H1 (cell line): Measurements from ENCODE around the gene ITGA8. TPM values are rescaled to one million over a fixed set of nuclear protein-coding genes. Genes with fewer than 3 reads are reported as not detected.

Experiments used
- CTCF ChIA-PET: fragments of 300-600 bp; sonication (Branson Sonifier 250); formaldehyde crosslinking; loops from one replicate; lab custom pipeline; 2021; ENCODE audit not compliant: partially characterized antibody; lab: Charles Lee
- POLR2A ChIA-PET: fragments of 300-600 bp; sonication (Branson Sonifier 250); formaldehyde crosslinking; loops from one replicate; lab custom pipeline; 2021; ENCODE audit warnings: inconsistent platforms; ENCODE audit not compliant: partially characterized antibody; lab: Charles Lee
- DNase-seq, 2 experiments: peaks; one replicate each; pipeline versions ENCODE4 v3.0.0 to v3.0.0-alpha.2; 2010 to 2022; ENCODE audit warnings: low spot score in 2 of 2, low read depth in 1 of 2, mixed read lengths in 1 of 2
- FAIRE-seq: peaks from 2 replicates; lab custom pipeline; 2011; peaks lifted over from hg19 to GRCh38; lab: Jason Lieb, UNC
- H2AFZ ChIP-seq: 2 replicates; pipeline ENCODE4 v1.8.1; 2012; ENCODE audit warnings: low read length, inconsistent platforms
- H2AK5ac ChIP-seq: 2 replicates; pipeline ENCODE4 v1.6.1; 2013; ENCODE audit warnings: low read depth, low read length
- H2BK120ac ChIP-seq: replicated peaks from 2 replicates; pipeline ENCODE3; 2013; ENCODE audit warnings: low read depth, low read length, inconsistent platforms
- H2BK12ac ChIP-seq: 2 replicates; pipeline ENCODE4 v1.6.1; 2013; ENCODE audit warnings: low read depth, low read length
- H2BK15ac ChIP-seq: 2 replicates; pipeline ENCODE4 v1.6.1; 2013; ENCODE audit warnings: low read length
- H2BK20ac ChIP-seq: 2 replicates; pipeline ENCODE4 v1.6.1; 2013; ENCODE audit warnings: low read length
- H2BK5ac ChIP-seq: 2 replicates; pipeline ENCODE4 v1.6.1; 2013; ENCODE audit warnings: low read depth, low read length
- H3K14ac ChIP-seq: 2 replicates; pipeline ENCODE4 v1.6.1; 2013; ENCODE audit warnings: inconsistent platforms; ENCODE audit not compliant: insufficient read length
- H3K18ac ChIP-seq: 2 replicates; pipeline ENCODE4 v1.6.1; 2013; ENCODE audit warnings: low read length; ENCODE audit errors: extremely low read depth
- H3K23ac ChIP-seq: 2 replicates; pipeline ENCODE4 v1.6.1; 2013; ENCODE audit warnings: inconsistent platforms; ENCODE audit not compliant: insufficient read length
- H3K23me2 ChIP-seq: 2 replicates; pipeline ENCODE4 v1.6.1; 2013; ENCODE audit warnings: low read depth, low read length
- H3K27ac ChIP-seq: 2 replicates; pipeline ENCODE4 v1.6.1; 2011; ENCODE audit warnings: low read depth, low read length, inconsistent platforms
- H3K27me3 ChIP-seq, 4 experiments: replicated peaks in 1 of 4; 1 replicate in 1 of 4; 2 replicates in 3 of 4; pipeline versions ENCODE4 v1.6.1 to v1.8.1; 2011 to 2013; ENCODE audit warnings: low read length in 3 of 4, mild to moderate bottlenecking in 3 of 4, inconsistent platforms in 2 of 4, mixed read lengths in 2 of 4, moderate library complexity in 1 of 4; ENCODE audit not compliant: control insufficient read depth in 3 of 4, insufficient read depth in 3 of 4; ENCODE audit errors: extremely low read depth in 1 of 4
- H3K36me3 ChIP-seq, 4 experiments: 2 replicates each; pipeline versions ENCODE4 v1.6.1 to v1.8.1; 2011 to 2013; ENCODE audit warnings: mild to moderate bottlenecking in 4 of 4, low read length in 3 of 4, moderate library complexity in 2 of 4, control low read depth in 1 of 4, inconsistent platforms in 1 of 4; ENCODE audit not compliant: insufficient read depth in 4 of 4, control insufficient read depth in 2 of 4
- H3K4ac ChIP-seq: replicated peaks from 2 replicates; pipeline ENCODE3; 2013; ENCODE audit warnings: low read length, low read depth, mixed read lengths, inconsistent platforms; ENCODE audit not compliant: insufficient read length
- H3K4me1 ChIP-seq, 4 experiments: replicated peaks in 1 of 4; 1 replicate in 1 of 4; 2 replicates in 3 of 4; pipeline versions ENCODE4 v1.6.1 to v1.8.1; 2011 to 2013; ENCODE audit warnings: low read length in 3 of 4, inconsistent platforms in 2 of 4, mixed read lengths in 1 of 4; ENCODE audit not compliant: insufficient read depth in 4 of 4, control insufficient read depth in 3 of 4
- H3K4me2 ChIP-seq, 2 experiments: 2 replicates each; pipeline versions ENCODE4 v1.6.1 to v1.8.1; 2011 to 2013; ENCODE audit warnings: low read depth in 2 of 2, low read length in 2 of 2, control low read depth in 1 of 2, inconsistent platforms in 1 of 2, mild to moderate bottlenecking in 1 of 2; ENCODE audit not compliant: insufficient read depth in 1 of 2
- H3K4me3 ChIP-seq, 4 experiments: fragments of 200-600, 300-600 bp in 1 of 4; sonication (generic), shearing (Covaris generic), sonication (Bioruptor Twin) in 1 of 4; 2 replicates each; pipeline versions ENCODE4 v1.5.1 to v1.8.1; 2011 to 2016; ENCODE audit warnings: low read length in 4 of 4, low read depth in 3 of 4, control low read depth in 2 of 4, inconsistent platforms in 2 of 4, mild to moderate bottlenecking in 2 of 4, mixed read lengths in 1 of 4, moderate library complexity in 1 of 4; ENCODE audit not compliant: insufficient read depth in 2 of 4; ENCODE audit errors: extremely low read depth in 1 of 4
- H3K56ac ChIP-seq: replicated peaks from 2 replicates; pipeline ENCODE3; 2013; ENCODE audit warnings: low read depth, mild to moderate bottlenecking, mixed read lengths, low read length, inconsistent platforms; ENCODE audit not compliant: insufficient read length
- H3K79me1 ChIP-seq: 2 replicates; pipeline ENCODE4 v1.6.1; 2013; ENCODE audit warnings: low read depth, low read length, control low read depth
- H3K79me2 ChIP-seq, 2 experiments: 2 replicates each; pipeline versions ENCODE4 v1.6.1 to v1.8.1; 2012 to 2013; ENCODE audit warnings: low read length in 2 of 2, mild to moderate bottlenecking in 2 of 2, inconsistent platforms in 1 of 2; ENCODE audit not compliant: insufficient read depth in 2 of 2, control insufficient read depth in 1 of 2
- H3K9ac ChIP-seq, 4 experiments: replicated peaks in 1 of 4; 1 replicate in 1 of 4; 2 replicates in 3 of 4; pipeline versions ENCODE4 v1.6.1 to v1.8.1; 2011 to 2013; ENCODE audit warnings: low read depth in 3 of 4, low read length in 3 of 4, control low read depth in 2 of 4, mild to moderate bottlenecking in 2 of 4, moderate library complexity in 2 of 4, inconsistent platforms in 1 of 4; ENCODE audit errors: extremely low read depth in 1 of 4
- H3K9me3 ChIP-seq, 2 experiments: 2 replicates each; pipeline versions ENCODE4 v1.6.1 to v1.8.1; 2012 to 2013; ENCODE audit warnings: mild to moderate bottlenecking in 2 of 2, moderate library complexity in 2 of 2, control low read depth in 1 of 2, inconsistent platforms in 1 of 2, low read depth in 1 of 2, low read length in 1 of 2, mixed read lengths in 1 of 2; ENCODE audit not compliant: insufficient read depth in 2 of 2
- H4K20me1 ChIP-seq, 2 experiments: replicated peaks in 1 of 2; 2 replicates each; pipeline versions ENCODE3 to v1.8.1; 2011 to 2013; ENCODE audit warnings: inconsistent platforms in 2 of 2, low read length in 2 of 2, mild to moderate bottlenecking in 1 of 2; ENCODE audit not compliant: insufficient read depth in 2 of 2, control insufficient read depth in 1 of 2
- H4K5ac ChIP-seq: 2 replicates; pipeline ENCODE4 v1.6.1; 2013; ENCODE audit warnings: low read length, low read depth, mixed read lengths, inconsistent platforms; ENCODE audit not compliant: insufficient read length
- H4K8ac ChIP-seq: 2 replicates; pipeline ENCODE4 v1.8.0; 2013; ENCODE audit warnings: mild to moderate bottlenecking, moderate library complexity, low read length, inconsistent platforms; ENCODE audit not compliant: insufficient read depth; ENCODE audit errors: extremely low read depth
- H4K91ac ChIP-seq: replicated peaks from 2 replicates; pipeline ENCODE3; 2013; ENCODE audit warnings: low read length, mixed read lengths, inconsistent platforms; ENCODE audit not compliant: insufficient read length
- CBX5 ChIP-seq: fragments of 300-800, 300-1000 bp; sonication (generic); IDR thresholded peaks from 2 replicates; pipeline ENCODE4 v1.7.1; 2016; ENCODE audit warnings: antibody characterized with exemption, low read length, low read depth
- CEBPB ChIP-seq: IDR thresholded peaks from 2 replicates; pipeline ENCODE4 v1.6.1; 2012; ENCODE audit warnings: low read depth, low read length
- CREB1 ChIP-seq: IDR thresholded peaks from 2 replicates; pipeline ENCODE4 v1.6.1; 2012; ENCODE audit warnings: inconsistent platforms
- CTBP2 ChIP-seq: IDR thresholded peaks from 2 replicates; pipeline ENCODE4 v1.7.0; 2011; ENCODE audit warnings: borderline replicate concordance, mild to moderate bottlenecking, moderate library complexity, mixed read lengths, low read length; ENCODE audit not compliant: insufficient read depth, insufficient read length
- EZH2 ChIP-seq: fragments of 200-600 bp; sonication (generic); IDR thresholded peaks from 2 replicates; pipeline ENCODE4 v1.7.1; 2012; ENCODE audit warnings: low read depth, mild to moderate bottlenecking, moderate library complexity, low read length, inconsistent platforms; ENCODE audit not compliant: severe bottlenecking
- NANOG ChIP-seq: IDR thresholded peaks from 2 replicates; pipeline ENCODE4 v1.6.1; 2011; ENCODE audit warnings: low read length, low read depth, mild to moderate bottlenecking, inconsistent platforms; ENCODE audit not compliant: insufficient read depth, poor library complexity, severe bottlenecking
- NRF1 ChIP-seq: IDR thresholded peaks from 2 replicates; pipeline ENCODE4 v1.6.1; 2011; ENCODE audit warnings: mild to moderate bottlenecking, low read depth, low read length, improper control_type of control experiment
- RBBP5 ChIP-seq: IDR thresholded peaks from 2 replicates; pipeline ENCODE4 v1.7.1; 2012; ENCODE audit warnings: low read depth, mild to moderate bottlenecking, inconsistent platforms, low read length, moderate library complexity, borderline replicate concordance
- RFX5 ChIP-seq: IDR thresholded peaks from 2 replicates; pipeline ENCODE4 v1.6.1; 2011; ENCODE audit warnings: low read depth, low read length, improper control_type of control experiment, borderline replicate concordance
- SUZ12 ChIP-seq: fragments of 200-600 bp; sonication (generic); IDR thresholded peaks from 2 replicates; pipeline ENCODE4 v1.6.1; 2012; ENCODE audit warnings: mild to moderate bottlenecking, inconsistent platforms, low read length, moderate library complexity, mixed read lengths
- TEAD4 ChIP-seq: IDR thresholded peaks from 2 replicates; pipeline ENCODE4 v1.6.1; 2012; ENCODE audit warnings: low read depth, low read length, inconsistent platforms, mixed read lengths
- WGBS, 2 experiments: shearing (Covaris generic) in 1 of 2; methylation state at CpG; one replicate each; pipeline versions ENCODE4 v1.1.6 to v1.1.7; 2013 to 2015; ENCODE audit warnings: low lambda C conversion rate in 2 of 2, mixed read lengths in 2 of 2, inconsistent platforms in 1 of 2, low coverage in 1 of 2, missing lambda C conversion rate in 1 of 2; ENCODE audit not compliant: insufficient replicate concordance in 2 of 2, insufficient coverage in 1 of 2, insufficient read length in 1 of 2; ENCODE audit errors: extremely low coverage in 1 of 2, missing lambda C conversion rate in 1 of 2; 5-methylcytosine and 5-hydroxymethylcytosine counted together
- polyA plus RNA-seq, 7 experiments: library from polyadenylated mRNA; depleted of rRNA in 3 of 7; stranded (reverse) in 5 of 7; unstranded in 2 of 7; fragments of >200 nt in 5 of 7; fragments of 200-250 nt in 2 of 7; gene quantifications; 1 replicate in 5 of 7; 2 replicates in 1 of 7; 4 replicates in 1 of 7; pipeline versions ENCODE4 v1.2.1 to v1.2.3, GENCODE V29; 2011 to 2013; ENCODE audit warnings: missing spikeins in 2 of 7, mixed read lengths in 2 of 7
- total RNA-seq: library from RNA; stranded (reverse); fragmentation: NEBNext Ultra II Directional; extraction: Animal tissue kit (Norgen Biotek cat#: 25700); gene quantifications from 2 replicates; pipeline ENCODE4 v1.2.1, GENCODE V29; 2021
- TF ChIP-seq, protein P1 (sequence below): IDR thresholded peaks from 2 replicates; pipeline ENCODE4 v1.6.1; 2011; ENCODE audit warnings: low read depth, mild to moderate bottlenecking, low read length; ENCODE audit not compliant: insufficient read depth
- TF ChIP-seq, protein P2 (sequence below): IDR thresholded peaks from 2 replicates; pipeline ENCODE4 v1.6.1; 2011; ENCODE audit warnings: low read length, improper control_type of control experiment

The ITGA8 gene
- total and polyA plus RNA-seq, 2 of the 8 experiments (the other 6 are each of a cell fraction or from before 2014, with no cell fraction given), result not detected

DNA sequence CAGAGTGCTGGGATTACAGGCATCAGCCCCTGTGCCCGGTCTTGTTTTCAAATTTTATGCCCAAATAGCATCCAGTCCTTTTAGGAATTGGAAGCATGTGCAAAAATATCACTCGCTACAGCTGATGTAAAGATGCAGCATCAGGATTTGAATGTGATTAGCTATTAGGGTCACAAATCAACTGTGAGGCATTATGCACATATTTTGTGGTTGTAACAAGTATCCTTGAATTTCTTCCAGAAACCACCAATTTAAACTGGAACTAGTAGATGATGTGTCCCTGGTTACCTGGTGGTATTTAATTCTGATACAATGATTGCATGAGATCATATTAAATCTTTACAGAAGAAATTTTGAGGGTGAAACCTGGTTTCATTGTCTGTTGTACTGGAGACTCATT is 41.0 kb upstream of the ITGA8 start:
- Histone ChIP-seq H3K4me2 (no peak overlapping the region), H3K14ac (no peak overlapping the region), H4K91ac (no peak overlapping the region), H2BK120ac (no peak overlapping the region), H3K23ac (no peak overlapping the region), H3K79me1 (no peaks in the 10 kb centered on the region), H3K56ac (no peak overlapping the region), H3K36me3 (no peaks in the 10 kb centered on the region), H2AK5ac (no peak overlapping the region), H3K9me3 (0 out of 4 replicates have a peak, but pooled peaks cover 0 to 3% of the 10 kb centered on the region in 2 experiments), H4K8ac (no peak overlapping the region), H4K5ac (no peak overlapping the region), H3K4me1 (no peaks in the 10 kb centered on the region), H3K18ac (no peak overlapping the region), H3K4me3 (no peak overlapping the region), H2BK12ac (no peak overlapping the region), H3K27ac (no peak overlapping the region), H3K23me2 (no peaks in the 10 kb centered on the region), H3K27me3 (no peaks in the 10 kb centered on the region), H2BK15ac (no peak overlapping the region), H2BK5ac (no peak overlapping the region), H2AFZ (no peak overlapping the region), H4K20me1 (no peaks in the 10 kb centered on the region), H3K79me2 (no peaks in the 10 kb centered on the region), H3K4ac (no peak overlapping the region), H2BK20ac (no peak overlapping the region), H3K9ac (no peak overlapping the region)
- DNase-seq, result no peak
- FAIRE-seq, result no peak
- POLR2A ChIA-PET, result no interaction called here
- CTCF ChIA-PET, result interaction anchor here (0.6 kb wide), 1 partner anchor 137 kb away, joined by 3 read pairs; no protein-coding TSS in a partner anchor
- WGBS, 2 experiments, result 93% methylated on average over 2 of the region's 2 CpGs; no CpG with 5 or more reads in 1 of the 2 experiments
- TF ChIP-seq SUZ12 (no peak), TEAD4 (no peak), RBBP5 (no peak), CEBPB (no peak), CREB1 (no peak), EZH2 (no peak), NANOG (no peak), CBX5 (no peak), CTBP2 (no peak), RFX5 (no peak), NRF1 (no peak)
- TF ChIP-seq, protein P1, sequence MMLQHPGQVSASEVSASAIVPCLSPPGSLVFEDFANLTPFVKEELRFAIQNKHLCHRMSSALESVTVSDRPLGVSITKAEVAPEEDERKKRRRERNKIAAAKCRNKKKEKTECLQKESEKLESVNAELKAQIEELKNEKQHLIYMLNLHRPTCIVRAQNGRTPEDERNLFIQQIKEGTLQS, result no peak
- TF ChIP-seq, protein P2, sequence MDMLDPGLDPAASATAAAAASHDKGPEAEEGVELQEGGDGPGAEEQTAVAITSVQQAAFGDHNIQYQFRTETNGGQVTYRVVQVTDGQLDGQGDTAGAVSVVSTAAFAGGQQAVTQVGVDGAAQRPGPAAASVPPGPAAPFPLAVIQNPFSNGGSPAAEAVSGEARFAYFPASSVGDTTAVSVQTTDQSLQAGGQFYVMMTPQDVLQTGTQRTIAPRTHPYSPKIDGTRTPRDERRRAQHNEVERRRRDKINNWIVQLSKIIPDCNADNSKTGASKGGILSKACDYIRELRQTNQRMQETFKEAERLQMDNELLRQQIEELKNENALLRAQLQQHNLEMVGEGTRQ, result no peak
